ENCODE results near the gene ITGA2B. TPM values are rescaled to one million over a fixed set of nuclear protein-coding genes. Genes with fewer than 3 reads are reported as not detected.

ITGA2B gene
- total and polyA plus RNA-seq, 2 of the 13 experiments (the other 11 are each of a cell fraction or from before 2014, with no cell fraction given) = 0.38 to 1.1 TPM

DNA sequence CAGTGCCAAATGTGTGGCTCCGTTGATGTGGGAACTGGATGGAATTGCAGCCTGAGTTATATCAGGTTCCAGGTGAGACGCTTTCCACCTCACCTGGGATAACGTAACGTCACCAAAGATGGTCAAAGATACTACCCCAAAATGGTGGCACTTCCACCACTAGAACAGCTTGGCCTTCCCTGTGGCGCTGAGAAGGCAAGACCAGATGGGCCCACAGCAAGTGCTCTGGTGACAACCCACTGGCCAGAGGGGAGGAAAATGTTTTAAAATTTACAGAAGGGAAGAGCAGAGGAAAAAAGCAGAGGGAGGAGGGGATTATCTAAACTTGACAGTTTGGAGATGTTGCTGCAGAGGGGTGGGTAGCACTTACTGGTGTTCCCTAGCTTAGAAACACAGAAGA, 7.5 kb upstream of the ITGA2B start:
- Histone ChIP-seq H3K79me2 (ENCODE audit: insufficient read depth, low read length) (no peaks in the 10 kb centered on the region), H3K9me3 (ENCODE audit: low read length) (no peaks in the 10 kb centered on the region), H4K20me1 (ENCODE audit: insufficient read depth, low read length) (no peaks in the 10 kb centered on the region), H3K4me1 (ENCODE audit: insufficient read depth, low read length) (no peaks in the 10 kb centered on the region), H2AFZ (ENCODE audit: low read length) (no peak overlapping the region), H3K4me2 (ENCODE audit: low read depth, low read length) (no peak overlapping the region), H3K36me3 (replicated peaks in 1 of 2; ENCODE audit: control insufficient read depth in 1 of 2, insufficient read depth in 2 of 2, low read length in 2 of 2) (peaks cover 18 to 49% of the 10 kb centered on the region in 2 experiments), H3K27ac (ENCODE audit: extremely low read length, insufficient read depth, low read length) (no peak overlapping the region), H3K9ac (ENCODE audit: insufficient read depth, low read depth, low read length) (no peak overlapping the region), H3K4me3 (replicated peaks in 1 of 3; ENCODE audit: insufficient read depth in 1 of 3, low read depth in 2 of 3, low read length in 3 of 3) (no peak overlapping the region), H3K27me3 (ENCODE audit: control insufficient read depth in 1 of 2, insufficient read depth in 2 of 2, low read length in 2 of 2) (no peaks in the 10 kb centered on the region)
- 98% methylated on average over 5 of the region's 5 CpGs for WGBS (ENCODE audit: low lambda C conversion rate)
- intact Hi-C loops (cut with micrococcal nuclease; ENCODE audit: unreplicated experiment) (no loop called here), in situ Hi-C loops (cut with HindIII; ENCODE audit: extremely low pct_ligation_motif_present, low pct_unique_long_range_greater_than_20kb) (loop anchor here (5.0 kb wide), 1 partner anchor 125 kb away; no protein-coding TSS in a partner anchor)
- FAIRE-seq = no peak
- BruUV-seq (replicated peaks) = no TSS peak
- ChIA-PET CTCF (ENCODE audit: low intra/inter-chr PET ratio, low total read pairs) (interaction anchor here (0.6 kb wide), 1 partner anchor 10 kb away, joined by 3 read pairs; no protein-coding TSS in a partner anchor), POLR2A (no interaction called here)
- no peak for ATAC-seq
- TF ChIP-seq YEATS2 (CRISPR knock-in tag; IDR thresholded peaks at IDR 0.05; ENCODE audit: borderline replicate concordance) = no peak
- TF ChIP-seq ZNF30 (CRISPR knock-in tag; IDR thresholded peaks at IDR 0.05) = no peak
- TF ChIP-seq RNF2 (conservative IDR thresholded peaks at IDR 0.05; ENCODE audit: low read depth) = no peak
- TF ChIP-seq, protein P1, sequence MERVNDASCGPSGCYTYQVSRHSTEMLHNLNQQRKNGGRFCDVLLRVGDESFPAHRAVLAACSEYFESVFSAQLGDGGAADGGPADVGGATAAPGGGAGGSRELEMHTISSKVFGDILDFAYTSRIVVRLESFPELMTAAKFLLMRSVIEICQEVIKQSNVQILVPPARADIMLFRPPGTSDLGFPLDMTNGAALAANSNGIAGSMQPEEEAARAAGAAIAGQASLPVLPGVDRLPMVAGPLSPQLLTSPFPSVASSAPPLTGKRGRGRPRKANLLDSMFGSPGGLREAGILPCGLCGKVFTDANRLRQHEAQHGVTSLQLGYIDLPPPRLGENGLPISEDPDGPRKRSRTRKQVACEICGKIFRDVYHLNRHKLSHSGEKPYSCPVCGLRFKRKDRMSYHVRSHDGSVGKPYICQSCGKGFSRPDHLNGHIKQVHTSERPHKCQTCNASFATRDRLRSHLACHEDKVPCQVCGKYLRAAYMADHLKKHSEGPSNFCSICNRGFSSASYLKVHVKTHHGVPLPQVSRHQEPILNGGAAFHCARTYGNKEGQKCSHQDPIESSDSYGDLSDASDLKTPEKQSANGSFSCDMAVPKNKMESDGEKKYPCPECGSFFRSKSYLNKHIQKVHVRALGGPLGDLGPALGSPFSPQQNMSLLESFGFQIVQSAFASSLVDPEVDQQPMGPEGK (CRISPR knock-in tag; IDR thresholded peaks at IDR 0.05) = no peak
- no peak for TF ChIP-seq ETV6 (CRISPR knock-in tag; conservative IDR thresholded peaks at IDR 0.05)
- TF ChIP-seq ZNF235 (CRISPR knock-in tag; IDR thresholded peaks at IDR 0.05; ENCODE audit: borderline replicate concordance) = no peak
- TF ChIP-seq PHF5A (CRISPR knock-in tag; IDR thresholded peaks at IDR 0.05; ENCODE audit: low read depth, unreplicated experiment) = no peak
- no peak for TF ChIP-seq HOXA7 (CRISPR knock-in tag; IDR thresholded peaks at IDR 0.05)
- no peak for TF ChIP-seq CENPX (CRISPR knock-in tag; IDR thresholded peaks at IDR 0.05)
- TF ChIP-seq HOXD1 (CRISPR knock-in tag; IDR thresholded peaks at IDR 0.05) = no peak
- TF ChIP-seq WIZ (CRISPR knock-in tag; IDR thresholded peaks at IDR 0.05) = no peak
- TF ChIP-seq SP140L (CRISPR knock-in tag; IDR thresholded peaks at IDR 0.05; ENCODE audit: borderline replicate concordance) = no peak
- no peak for TF ChIP-seq REL (CRISPR knock-in tag; conservative IDR thresholded peaks at IDR 0.05)
- TF ChIP-seq PRPF4 (IDR thresholded peaks at IDR 0.05; ENCODE audit: low read depth, low read length, poor library complexity, severe bottlenecking) = no peak
- TF ChIP-seq ZNF121 (CRISPR knock-in tag; IDR thresholded peaks at IDR 0.05) = no peak
- TF ChIP-seq, protein P2, sequence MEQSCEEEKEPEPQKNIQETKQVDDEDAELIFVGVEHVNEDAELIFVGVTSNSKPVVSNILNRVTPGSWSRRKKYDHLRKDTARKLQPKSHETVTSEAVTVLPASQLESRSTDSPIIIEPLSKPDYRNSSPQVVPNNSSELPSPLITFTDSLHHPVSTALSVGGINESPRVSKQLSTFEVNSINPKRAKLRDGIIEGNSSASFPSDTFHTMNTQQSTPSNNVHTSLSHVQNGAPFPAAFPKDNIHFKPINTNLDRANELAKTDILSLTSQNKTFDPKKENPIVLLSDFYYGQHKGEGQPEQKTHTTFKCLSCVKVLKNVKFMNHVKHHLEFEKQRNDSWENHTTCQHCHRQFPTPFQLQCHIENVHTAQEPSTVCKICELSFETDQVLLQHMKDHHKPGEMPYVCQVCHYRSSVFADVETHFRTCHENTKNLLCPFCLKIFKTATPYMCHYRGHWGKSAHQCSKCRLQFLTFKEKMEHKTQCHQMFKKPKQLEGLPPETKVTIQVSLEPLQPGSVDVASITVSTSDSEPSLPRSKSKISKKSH (CRISPR knock-in tag; IDR thresholded peaks at IDR 0.05; ENCODE audit: borderline replicate concordance) = no peak
- no peak for TF ChIP-seq PLRG1 (conservative IDR thresholded peaks at IDR 0.05)
- no peak for TF ChIP-seq CREM (IDR thresholded peaks at IDR 0.05)
- no peak for TF ChIP-seq CREM (CRISPR knock-in tag; IDR thresholded peaks at IDR 0.05)
- TF ChIP-seq KLF16 (CRISPR knock-in tag; IDR thresholded peaks at IDR 0.05) = no peak
- TF ChIP-seq CEBPG (CRISPR knock-in tag; IDR thresholded peaks at IDR 0.05) = no peak
- DNase-seq (ENCODE audit: low spot score) = no peak
